ENCODE results near the gene EPSTI1.
A peak's percentile ranks its signal among the peaks of the same experiment; 100 is the strongest.

Gene EPSTI1

DNA sequence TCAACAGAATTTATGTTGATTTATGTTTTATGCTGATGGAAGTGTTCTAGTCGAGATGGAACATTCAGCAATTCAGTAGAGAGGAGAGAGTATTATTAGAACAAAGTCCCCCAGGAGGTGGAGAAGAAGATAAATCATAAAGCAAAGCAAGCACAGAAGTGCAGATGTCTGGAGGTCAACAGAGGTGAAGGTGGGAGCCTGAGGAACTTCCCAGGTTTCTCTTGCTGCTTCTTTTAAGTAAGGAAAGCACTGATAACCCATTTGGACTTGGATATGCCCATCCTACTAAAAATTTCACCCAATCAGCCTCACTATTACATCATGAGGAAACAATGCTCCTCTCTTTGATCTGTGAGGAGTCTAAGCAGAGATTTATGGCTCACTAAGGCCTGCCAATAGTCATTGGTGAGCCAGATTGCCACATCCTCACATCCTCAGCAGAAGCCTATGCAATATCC, 98.8 kb downstream of the EPSTI1 start:
- no peak overlapping the region for H3K27ac ChIP-seq
- TF ChIP-seq ZFX (IDR thresholded peaks at IDR 0.05; ENCODE audit: borderline replicate concordance): no peak
- TF ChIP-seq, protein P1, sequence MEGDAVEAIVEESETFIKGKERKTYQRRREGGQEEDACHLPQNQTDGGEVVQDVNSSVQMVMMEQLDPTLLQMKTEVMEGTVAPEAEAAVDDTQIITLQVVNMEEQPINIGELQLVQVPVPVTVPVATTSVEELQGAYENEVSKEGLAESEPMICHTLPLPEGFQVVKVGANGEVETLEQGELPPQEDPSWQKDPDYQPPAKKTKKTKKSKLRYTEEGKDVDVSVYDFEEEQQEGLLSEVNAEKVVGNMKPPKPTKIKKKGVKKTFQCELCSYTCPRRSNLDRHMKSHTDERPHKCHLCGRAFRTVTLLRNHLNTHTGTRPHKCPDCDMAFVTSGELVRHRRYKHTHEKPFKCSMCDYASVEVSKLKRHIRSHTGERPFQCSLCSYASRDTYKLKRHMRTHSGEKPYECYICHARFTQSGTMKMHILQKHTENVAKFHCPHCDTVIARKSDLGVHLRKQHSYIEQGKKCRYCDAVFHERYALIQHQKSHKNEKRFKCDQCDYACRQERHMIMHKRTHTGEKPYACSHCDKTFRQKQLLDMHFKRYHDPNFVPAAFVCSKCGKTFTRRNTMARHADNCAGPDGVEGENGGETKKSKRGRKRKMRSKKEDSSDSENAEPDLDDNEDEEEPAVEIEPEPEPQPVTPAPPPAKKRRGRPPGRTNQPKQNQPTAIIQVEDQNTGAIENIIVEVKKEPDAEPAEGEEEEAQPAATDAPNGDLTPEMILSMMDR (IDR thresholded peaks at IDR 0.05): no peak

DNA sequence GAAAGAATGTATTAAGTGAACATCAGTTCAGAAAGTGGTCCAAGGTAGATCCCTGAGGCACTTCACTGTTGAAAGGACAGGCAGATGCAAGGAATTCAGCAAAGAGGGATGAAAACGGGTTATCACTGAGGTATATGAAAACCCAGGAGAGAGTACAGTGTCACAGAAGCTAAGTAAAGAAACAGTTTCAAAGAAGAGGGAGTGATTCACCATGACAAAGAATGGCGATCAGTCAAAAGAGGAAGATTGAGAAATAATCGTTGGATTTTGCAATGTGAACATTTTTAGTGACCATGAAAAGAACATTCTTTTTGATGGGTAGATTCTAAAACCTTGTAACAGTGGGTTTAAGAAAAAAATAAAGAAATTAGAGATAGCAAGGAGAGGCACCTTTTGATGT, 99.3 kb downstream of the EPSTI1 start:
- no peak overlapping the region for H3K27ac ChIP-seq
- no peak for TF ChIP-seq ZFX (IDR thresholded peaks at IDR 0.05; ENCODE audit: borderline replicate concordance)
- TF ChIP-seq, protein P1 (IDR thresholded peaks at IDR 0.05): no peak

DNA sequence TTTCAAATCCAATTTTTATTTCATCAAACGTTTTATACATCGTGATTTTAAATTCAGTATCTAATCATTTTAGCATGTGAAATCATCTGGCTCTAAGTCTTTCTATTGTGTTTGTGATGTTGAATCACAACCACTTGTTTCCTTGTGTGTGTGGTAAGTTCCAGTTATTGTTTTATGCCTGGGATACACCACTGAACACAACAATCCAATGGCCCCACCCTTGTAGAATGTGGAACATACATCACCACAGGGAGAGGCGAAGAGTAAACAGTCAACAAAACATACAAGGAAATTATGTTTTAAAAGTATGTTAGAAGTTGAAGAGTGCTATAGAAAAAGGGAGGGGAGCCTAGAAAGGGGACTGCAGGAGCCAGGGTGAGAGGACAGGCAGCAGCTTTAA, 100.5 kb downstream of the EPSTI1 start:
- TF ChIP-seq, protein P1 (IDR thresholded peaks at IDR 0.05): no peak
- TF ChIP-seq ZFX (IDR thresholded peaks at IDR 0.05; ENCODE audit: borderline replicate concordance): no peak
- H3K27ac ChIP-seq: no peak overlapping the region

DNA sequence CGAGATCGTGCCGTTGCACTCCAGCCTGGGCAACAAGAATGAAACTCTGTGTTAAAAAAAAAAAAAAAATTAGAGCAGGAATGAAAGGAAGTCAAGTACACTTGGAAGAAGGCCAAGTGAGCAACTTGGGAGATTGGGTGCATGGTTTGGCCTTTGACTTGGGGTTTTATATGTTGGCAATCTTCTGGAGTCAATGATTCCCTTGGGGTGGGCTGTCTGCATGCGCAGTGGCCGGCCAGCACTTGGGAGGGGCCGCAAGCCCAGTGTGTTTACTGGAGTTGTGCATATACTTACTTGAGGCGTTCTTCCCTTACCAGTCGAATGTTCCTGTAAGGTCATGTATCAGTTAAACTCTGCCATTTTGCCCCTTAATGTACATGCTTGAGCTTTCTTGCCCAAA, 106.7 kb downstream of the EPSTI1 start:
- TF ChIP-seq, protein P1 (IDR thresholded peaks at IDR 0.05): no peak
- TF ChIP-seq ZFX (IDR thresholded peaks at IDR 0.05; ENCODE audit: borderline replicate concordance): no peak
- no peak overlapping the region for H3K27ac ChIP-seq

DNA sequence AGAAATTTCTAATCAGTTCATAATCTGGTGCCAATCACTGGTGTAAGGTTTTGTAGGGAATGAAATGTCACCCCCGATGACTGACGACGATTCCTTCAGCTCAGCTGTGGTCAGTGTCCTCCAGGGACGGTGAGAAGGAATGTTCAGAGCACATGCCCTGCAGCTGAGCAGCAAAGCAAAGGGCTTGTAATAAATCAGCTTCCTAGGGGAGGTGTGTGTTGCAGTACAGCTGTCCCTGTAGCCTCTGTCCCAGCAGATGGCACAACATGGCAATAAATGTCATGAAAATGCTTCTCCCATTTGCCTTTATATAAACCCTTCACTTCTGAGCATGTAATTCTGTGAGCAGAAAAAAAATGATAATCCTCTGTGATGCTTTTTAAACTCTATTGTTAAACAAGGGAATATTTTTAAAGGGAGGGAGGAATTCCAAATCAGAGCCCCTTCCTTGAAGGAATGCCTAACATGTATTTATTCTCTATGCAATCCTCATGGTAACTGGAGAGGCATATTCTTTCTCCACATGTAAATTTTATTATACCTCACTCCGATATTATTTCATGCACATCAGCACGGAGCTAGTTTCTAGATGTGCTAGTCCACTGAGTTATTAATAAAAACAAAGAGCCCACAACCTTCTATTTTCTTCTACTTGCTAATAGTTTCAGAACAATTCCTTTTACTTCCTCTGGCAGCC, 108.1 kb downstream of the EPSTI1 start:
- TF ChIP-seq, protein P1 (IDR thresholded peaks at IDR 0.05): peak; percentile 31
- TF ChIP-seq ZFX (IDR thresholded peaks at IDR 0.05; ENCODE audit: borderline replicate concordance): no peak
- H3K27ac ChIP-seq: no peak overlapping the region

DNA sequence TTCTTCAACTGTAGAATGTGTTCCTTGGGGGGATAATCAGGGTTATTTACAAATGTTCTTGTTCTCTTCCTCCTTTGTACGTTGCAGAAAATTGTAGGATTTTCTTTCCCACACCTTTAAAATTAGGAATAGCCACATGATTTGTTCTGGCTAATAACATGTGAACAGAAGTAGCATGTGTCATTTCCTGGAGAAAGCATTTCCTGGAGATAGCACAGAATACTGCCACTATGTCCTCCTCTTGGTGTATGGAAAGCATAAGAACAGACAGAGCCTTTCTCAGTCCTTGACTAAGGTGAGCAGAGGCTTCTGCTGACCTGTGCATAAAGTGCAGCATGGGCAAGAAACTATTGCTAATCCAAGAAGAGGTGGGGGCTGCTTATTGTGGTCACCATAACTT, 108.9 kb downstream of the EPSTI1 start:
- H3K27ac ChIP-seq: no peak overlapping the region

DNA sequence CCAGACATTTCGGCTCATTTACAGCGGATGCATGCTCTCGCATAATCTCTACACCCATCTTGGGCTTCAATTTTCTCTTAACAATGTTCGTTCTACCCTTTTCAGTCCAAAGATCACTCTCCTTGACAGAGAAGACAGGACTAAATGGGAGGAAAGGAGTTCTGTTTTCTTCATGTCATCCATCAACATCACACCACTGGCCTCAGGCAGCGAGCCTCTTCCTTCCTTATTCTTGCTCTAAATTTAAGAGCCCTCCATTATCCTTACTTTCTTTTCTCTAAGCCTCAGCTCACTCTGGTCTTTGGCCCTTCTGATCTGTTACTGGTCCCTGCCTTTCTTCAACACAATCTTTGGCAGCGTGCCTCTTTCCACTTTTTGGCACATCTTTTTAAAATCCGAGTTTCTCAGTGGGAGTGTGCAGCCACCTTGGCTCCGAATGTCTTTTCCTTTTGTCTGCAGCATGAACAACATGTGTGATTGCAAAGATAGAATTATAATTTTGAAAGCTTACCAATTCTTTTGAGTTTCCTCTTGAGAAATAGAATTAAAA, 111.9 kb downstream of the EPSTI1 start:
- TF ChIP-seq, protein P1 (IDR thresholded peaks at IDR 0.05): no peak
- no peak for TF ChIP-seq ZFX (IDR thresholded peaks at IDR 0.05; ENCODE audit: borderline replicate concordance)
- H3K27ac ChIP-seq: no peak overlapping the region

More for the DNA sequence above, 108.9 kb downstream of the EPSTI1 start:
- TF ChIP-seq, protein P1 (IDR thresholded peaks at IDR 0.05): no peak
- no peak for TF ChIP-seq ZFX (IDR thresholded peaks at IDR 0.05; ENCODE audit: borderline replicate concordance)
